Retinal pigment epithelial cell (primary cell): ENCODE data around the gene LPAR2.

Source experiments
- DNase-seq: peaks from one replicate; pipeline ENCODE4 v3.0.0-alpha.2; 2010; ENCODE audit warnings: low read depth
- H3K4me3 ChIP-seq: 2 replicates; pipeline ENCODE4 v1.5.1; 2011; ENCODE audit warnings: mild to moderate bottlenecking, low read length, control low read depth, moderate library complexity
- TF ChIP-seq, protein P1 (sequence below): conservative IDR thresholded peaks from 2 replicates; pipeline ENCODE4 v1.5.1; 2011; ENCODE audit warnings: low read depth, low read length, control low read depth, inconsistent platforms

Gene LPAR2

GRCh38 chr19:19580418-19580817, 47.6 kb downstream of the LPAR2 start:
- no peak overlapping the region for H3K4me3 ChIP-seq
- DNase-seq = no peak
- TF ChIP-seq, protein P1, sequence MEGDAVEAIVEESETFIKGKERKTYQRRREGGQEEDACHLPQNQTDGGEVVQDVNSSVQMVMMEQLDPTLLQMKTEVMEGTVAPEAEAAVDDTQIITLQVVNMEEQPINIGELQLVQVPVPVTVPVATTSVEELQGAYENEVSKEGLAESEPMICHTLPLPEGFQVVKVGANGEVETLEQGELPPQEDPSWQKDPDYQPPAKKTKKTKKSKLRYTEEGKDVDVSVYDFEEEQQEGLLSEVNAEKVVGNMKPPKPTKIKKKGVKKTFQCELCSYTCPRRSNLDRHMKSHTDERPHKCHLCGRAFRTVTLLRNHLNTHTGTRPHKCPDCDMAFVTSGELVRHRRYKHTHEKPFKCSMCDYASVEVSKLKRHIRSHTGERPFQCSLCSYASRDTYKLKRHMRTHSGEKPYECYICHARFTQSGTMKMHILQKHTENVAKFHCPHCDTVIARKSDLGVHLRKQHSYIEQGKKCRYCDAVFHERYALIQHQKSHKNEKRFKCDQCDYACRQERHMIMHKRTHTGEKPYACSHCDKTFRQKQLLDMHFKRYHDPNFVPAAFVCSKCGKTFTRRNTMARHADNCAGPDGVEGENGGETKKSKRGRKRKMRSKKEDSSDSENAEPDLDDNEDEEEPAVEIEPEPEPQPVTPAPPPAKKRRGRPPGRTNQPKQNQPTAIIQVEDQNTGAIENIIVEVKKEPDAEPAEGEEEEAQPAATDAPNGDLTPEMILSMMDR = no peak

DNA sequence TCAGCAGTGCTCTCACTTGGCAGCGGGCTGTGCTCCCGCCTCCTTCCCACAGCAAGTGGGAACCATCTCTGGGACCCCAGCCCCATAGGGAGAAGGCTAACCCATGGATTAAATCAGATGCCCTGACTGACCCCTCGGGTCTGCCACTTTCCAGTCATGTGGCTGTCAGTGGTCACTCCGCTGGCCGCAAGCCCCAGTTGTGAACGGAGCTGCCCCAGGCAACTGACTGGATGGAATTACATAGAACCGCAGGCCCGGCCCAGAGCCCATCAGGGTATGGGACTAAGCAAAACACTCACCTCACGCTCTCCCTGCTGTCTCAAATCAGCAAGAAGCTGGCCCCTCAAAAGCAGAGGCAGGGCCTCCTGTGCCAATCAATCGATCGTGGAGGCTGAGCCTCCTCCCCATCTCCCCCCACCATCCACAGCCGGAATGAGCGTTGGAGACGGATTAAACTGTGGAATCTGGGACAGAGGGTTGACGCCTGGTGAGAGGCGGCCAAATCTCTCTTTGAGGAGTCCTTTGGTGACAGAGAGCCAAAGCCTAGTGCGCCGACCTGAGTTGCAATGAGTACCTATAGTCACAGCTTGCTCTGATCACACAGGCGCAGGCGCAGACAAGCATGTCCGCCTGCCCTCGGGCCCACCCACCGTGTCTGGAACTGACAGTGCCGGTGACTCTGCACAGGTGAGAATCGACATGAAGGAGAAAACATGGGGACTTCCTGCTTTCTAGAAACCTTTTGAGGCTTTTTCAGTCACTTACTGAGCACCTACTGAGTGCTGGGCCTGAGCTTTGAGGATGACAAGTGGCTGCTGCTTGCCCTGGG, 48.3 kb downstream of the LPAR2 start:
- no peak for DNase-seq

GRCh38 chr19:19578252-19578651, 49.8 kb downstream of the LPAR2 start:
- TF ChIP-seq, protein P1 = no peak
- no peak for DNase-seq
- no peak overlapping the region for H3K4me3 ChIP-seq

More for the DNA sequence above, 48.3 kb downstream of the LPAR2 start:
- TF ChIP-seq, protein P1 = no peak
- H3K4me3 ChIP-seq = no peak overlapping the region

GRCh38 chr19:19575411-19575810, 52.6 kb downstream of the LPAR2 start:
- TF ChIP-seq, protein P1 = no peak
- H3K4me3 ChIP-seq = no peak overlapping the region
- DNase-seq = no peak
